Stimulated activated CD4-positive, alpha-beta T cell treated with anti-CD3 and anti-CD28 coated beads, Interleukin-15, amount 100 ng/mL, for 24 hours (primary cell): Measurements from ENCODE around the gene TPM4.
"Not testable (repeated sequence)": the region's sequence is repeated elsewhere in the genome, so short reads cannot be mapped to it uniquely, and the experiment has no call there.

ENCODE experiments used
- DNase-seq: peaks from one replicate; pipeline ENCODE4 v3.0.0-alpha.2; 2020

TPM4 gene

GRCh38 chr19:16076154-16076957 is at the start of gene TPM4:
TSS of gene TPM4 (plus strand) at chr19:16076495. CDS start at chr19:16076566, 71 bp downstream.
- peak; percentile 95 for DNase-seq

- no peak for DNase-seq
Observed at GRCh38 chr19:16026756-16027155, 49.5 kb upstream of the TPM4 start.

GRCh38 chr19:16027528-16027927 is 48.8 kb upstream of the TPM4 start:
- no peak for DNase-seq

GRCh38 chr19:16030155-16030554 is 46.1 kb upstream of the TPM4 start:
- not testable (repeated sequence) for DNase-seq

GRCh38 chr19:16030964-16031871 is 45.1 kb upstream of the TPM4 start:
- no peak for DNase-seq

GRCh38 chr19:16031872-16032200 is 44.5 kb upstream of the TPM4 start:
- DNase-seq, result no peak

GRCh38 chr19:16032509-16033135 is 43.7 kb upstream of the TPM4 start:
- no peak for DNase-seq

- DNase-seq, result no peak
Observed at GRCh38 chr19:16033136-16033530, 43.2 kb upstream of the TPM4 start.

GRCh38 chr19:16033721-16034120 is 42.6 kb upstream of the TPM4 start:
- DNase-seq, result no peak

GRCh38 chr19:16034180-16034579 is 42.1 kb upstream of the TPM4 start:
- no peak for DNase-seq

GRCh38 chr19:16034958-16035560 is 41.2 kb upstream of the TPM4 start:
- DNase-seq, result no peak

GRCh38 chr19:16035601-16036297 is 40.5 kb upstream of the TPM4 start:
- no peak for DNase-seq

GRCh38 chr19:16036397-16036925 is 39.8 kb upstream of the TPM4 start:
- DNase-seq, result no peak

GRCh38 chr19:16036941-16037340 is 39.4 kb upstream of the TPM4 start:
- no peak for DNase-seq

- DNase-seq, result no peak
Observed at GRCh38 chr19:16037424-16038195, 38.7 kb upstream of the TPM4 start.

- no peak for DNase-seq
Observed at GRCh38 chr19:16038196-16038695, 38.0 kb upstream of the TPM4 start.

- DNase-seq, result no peak
Observed at GRCh38 chr19:16039081-16039480, 37.2 kb upstream of the TPM4 start.

- DNase-seq, result no peak
Observed at GRCh38 chr19:16039545-16039944, 36.8 kb upstream of the TPM4 start.

GRCh38 chr19:16040642-16041041 is 35.7 kb upstream of the TPM4 start:
- DNase-seq, result no peak

- peak; percentile 84 for DNase-seq
Observed at GRCh38 chr19:16041299-16041990, 34.9 kb upstream of the TPM4 start.

- no peak for DNase-seq
Observed at GRCh38 chr19:16041991-16042386, 34.3 kb upstream of the TPM4 start.
